ENCODE measurements around the gene TNFAIP8.

TNFAIP8 gene

DNA sequence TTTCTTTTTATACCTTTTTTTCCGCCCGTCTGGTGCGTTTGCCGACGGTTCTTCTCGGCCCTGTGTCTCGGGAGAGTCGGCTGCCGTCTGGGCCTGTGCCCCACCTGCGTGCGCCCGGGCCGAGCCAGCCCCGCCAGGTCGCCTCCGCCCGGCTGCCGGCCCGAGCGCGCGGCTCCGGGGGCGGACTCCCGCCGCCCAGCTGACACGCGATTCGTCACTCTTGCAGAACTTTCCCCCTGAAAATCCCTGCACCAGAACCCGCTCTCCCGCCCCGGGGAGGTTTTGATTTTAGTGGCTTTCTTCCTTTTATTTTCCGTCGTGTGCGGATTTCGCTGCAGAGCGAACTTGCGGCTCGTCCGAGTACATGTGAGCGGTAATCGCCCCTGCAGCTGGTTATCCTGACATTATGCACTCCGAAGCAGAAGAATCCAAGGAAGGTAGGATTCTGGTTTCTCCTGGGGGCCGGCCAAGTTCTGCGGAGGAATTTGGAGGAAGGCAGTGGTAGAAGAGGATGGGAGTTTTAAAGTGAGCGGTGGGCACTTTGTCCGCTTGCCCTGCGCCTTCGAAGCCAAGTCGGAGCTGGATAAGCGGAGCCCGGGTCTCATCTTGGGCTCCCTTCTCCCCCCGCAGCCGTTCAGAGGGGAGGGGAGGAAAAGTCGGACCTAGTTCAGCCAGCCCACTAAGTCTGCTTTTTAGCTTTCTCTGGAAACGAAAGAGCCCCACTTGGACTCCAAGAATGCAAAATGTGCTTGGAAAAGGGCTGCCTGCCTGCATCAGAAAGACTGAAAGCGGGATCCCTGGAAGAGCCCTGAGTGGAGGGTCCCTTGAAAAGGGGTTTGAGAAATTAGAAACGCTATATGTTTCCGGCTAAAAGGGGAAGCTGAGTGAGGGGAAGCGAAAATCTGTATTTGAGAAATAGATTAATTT, at the start of gene TNFAIP8:
TNFAIP8 (plus strand) TSS at position 335 of the 927 bp plus-strand sequence; CDS start at position 407, 72 bp downstream.
- DNase-seq (ENCODE audit: low read depth in 2 of 2) = peak in 1 of 2 donors; percentile 21

DNA sequence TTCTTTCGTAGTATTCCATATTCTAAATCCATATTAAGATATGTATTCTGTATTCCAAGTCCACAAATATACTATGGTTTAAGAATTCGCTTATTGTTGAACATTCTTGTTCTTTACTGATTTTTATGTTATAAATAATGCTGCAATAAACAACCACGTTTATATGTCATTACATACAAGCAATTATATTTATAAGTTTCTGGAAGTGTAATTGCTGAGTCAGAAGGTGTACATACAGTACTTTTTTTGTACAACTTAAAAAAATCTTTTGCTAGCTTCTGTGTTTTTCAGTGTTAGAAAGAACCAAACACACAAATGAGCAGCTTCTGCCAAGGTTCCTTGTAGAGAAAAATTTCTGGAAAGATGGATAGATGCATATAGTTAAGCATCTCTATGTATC, 48.6 kb upstream of the TNFAIP8 start:
- no peak for DNase-seq (ENCODE audit: low read depth in 2 of 2)

DNA sequence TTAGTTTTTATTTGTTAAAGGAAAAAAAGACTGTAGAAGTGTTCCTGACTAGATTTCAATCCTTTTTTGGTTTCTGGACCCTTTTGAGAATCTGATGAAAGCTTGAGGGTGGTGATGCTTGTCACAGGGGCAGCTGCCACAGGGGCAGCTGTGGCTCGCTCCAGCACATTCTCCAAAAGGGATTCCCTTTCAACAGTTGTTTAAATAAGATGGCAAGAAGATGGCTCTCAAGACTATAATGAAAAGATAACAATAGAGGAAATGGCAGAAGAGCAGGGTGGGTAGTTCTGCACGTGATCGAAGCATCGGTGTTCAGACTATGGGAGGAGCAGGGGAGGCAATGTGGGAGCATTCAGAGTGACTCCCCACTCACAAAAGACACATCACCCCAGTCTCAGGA, 46.5 kb upstream of the TNFAIP8 start:
- DNase-seq (ENCODE audit: low read depth in 2 of 2) = no peak

DNA sequence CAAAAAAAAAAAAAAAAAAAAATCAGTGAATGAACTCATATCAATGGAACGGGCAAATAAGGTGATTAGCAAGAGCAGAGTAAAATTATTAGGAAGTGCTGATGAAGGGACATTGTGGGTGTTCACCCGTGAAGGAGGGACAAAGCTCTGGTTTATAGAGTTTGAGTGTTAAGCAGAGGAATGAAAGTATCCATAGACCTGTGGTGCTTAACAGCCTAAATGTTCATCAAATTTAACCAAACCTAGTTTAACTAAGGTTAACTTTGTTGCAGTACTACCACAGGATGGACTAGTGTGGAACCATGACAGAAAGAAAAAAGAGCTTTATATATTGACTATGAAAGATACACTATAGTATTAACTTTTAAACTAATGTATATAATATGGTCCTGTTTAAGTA, 44.1 kb upstream of the TNFAIP8 start:
- no peak for DNase-seq (ENCODE audit: low read depth in 2 of 2)

DNA sequence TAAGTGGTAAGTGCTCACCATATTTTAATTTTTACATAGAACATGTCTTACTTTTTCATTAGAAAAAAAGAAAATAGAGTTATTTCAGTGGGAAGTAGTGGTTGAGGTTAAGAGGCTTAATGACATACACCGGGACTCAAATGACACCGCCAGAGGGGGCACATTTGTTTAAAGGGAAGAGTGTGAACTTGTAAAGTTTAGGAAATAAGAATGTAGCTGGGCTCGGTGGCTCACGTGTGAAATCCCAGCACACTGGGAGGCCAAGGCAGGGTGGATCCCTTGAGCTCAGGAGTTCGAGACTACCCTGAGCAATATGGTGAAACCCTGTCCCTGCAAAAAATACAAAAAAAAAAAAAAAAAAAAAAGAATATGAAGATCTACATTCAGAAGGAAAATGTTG, 43.4 kb upstream of the TNFAIP8 start:
- DNase-seq (ENCODE audit: low read depth in 2 of 2) = no peak

DNA sequence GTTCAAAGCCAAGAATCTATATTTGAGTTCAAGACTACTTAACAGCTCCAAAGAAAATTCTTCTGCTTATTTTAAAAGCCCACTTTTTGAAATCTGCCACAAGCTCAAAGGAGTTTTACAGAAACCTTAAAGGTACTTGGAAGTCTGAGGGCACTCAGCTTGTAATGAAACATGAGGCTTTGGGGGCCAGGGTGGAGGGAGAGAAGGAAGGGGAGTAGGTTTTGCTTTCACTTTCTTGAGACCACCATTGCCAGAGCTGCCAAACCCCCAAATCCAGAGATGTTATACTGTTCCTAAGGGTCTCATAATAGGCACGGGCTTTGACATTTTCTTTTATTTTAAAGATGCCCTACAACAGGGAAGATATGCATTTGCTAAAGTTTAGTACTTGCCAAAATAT, 42.6 kb upstream of the TNFAIP8 start:
- DNase-seq (ENCODE audit: low read depth in 2 of 2) = no peak

DNA sequence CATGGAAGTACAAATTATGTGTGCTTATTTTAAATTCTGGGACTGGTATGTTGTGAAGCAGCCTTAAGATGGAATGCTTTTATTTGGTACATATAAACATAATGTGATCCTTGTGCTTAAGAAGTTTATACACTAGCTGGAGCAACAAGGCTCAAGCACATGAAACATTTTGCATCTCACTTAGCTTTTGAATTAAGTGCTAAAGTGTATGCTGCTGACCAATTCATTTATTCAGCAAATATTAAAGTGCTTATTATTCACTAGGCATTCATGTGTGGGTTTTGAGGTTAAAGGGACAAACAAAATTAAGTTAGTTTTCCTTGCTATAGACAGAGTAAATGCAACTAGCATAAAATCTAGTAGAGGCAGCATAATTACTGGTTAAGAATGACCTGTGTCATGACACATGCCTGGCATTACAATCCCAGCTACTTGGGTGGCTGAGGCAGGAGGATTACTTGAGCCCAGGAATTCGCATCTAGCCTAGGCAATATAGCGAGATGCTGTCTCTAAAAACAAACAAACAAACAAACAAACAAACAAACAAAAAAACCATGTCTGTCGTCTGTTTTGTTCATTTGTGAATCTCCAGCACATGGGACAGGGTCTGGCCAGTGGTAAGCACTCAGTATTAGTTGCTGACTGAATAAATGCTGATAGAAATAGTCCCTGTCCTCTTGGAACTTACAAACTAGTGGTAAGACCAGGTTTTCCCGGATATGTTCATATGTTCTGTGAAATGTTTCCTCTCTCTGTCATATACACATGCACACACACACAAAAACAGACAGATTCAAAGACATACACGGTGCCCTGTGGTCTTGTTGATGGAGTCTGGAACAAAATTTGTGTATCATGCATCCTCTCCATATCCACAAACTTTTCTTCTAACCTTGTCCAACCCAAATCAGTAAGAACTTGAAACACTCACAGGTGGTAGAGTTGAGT, 41.9 kb upstream of the TNFAIP8 start:
- DNase-seq (ENCODE audit: low read depth in 2 of 2) = no peak

DNA sequence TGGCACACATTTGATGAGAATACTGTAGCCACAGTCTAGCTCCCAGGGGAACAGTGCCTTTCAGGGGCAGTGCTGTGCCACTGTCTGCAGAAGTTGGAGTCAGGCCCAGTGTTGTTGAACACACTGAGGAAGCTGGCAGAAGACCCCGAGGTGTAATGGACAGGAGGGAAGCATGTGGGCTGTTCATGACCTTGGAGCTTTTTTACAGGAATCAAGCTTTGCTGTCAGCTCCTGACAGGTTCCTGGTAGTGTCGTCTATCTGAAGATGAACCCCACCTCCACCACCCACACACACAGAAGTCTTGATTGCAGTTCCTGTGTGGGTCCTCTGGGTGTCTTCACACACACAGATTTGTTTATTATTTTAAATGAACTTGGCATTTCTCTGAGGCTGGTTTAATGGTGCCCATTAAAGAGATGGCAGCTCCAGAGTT, 40.3 kb upstream of the TNFAIP8 start:
- DNase-seq (ENCODE audit: low read depth in 2 of 2) = no peak

DNA sequence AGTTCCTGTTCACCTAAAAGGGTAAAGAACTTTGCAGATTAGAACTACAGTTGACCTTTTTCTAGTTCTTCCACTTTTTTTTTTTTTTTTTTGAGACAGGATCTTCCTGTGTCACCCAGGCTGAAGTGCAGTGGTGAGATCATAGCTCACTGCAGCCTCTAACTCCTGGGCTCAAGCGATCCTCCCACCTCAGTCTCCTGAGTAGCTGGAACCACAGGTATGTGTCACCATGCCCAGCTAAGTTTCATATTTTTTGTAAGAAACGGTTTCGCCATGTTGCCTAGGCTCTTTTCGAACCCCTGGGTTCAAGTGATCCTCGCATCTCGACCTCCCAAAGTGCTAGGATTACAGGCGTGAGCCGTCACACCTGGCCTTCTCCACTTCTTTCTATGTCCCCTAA, 39.7 kb upstream of the TNFAIP8 start:
- no peak for DNase-seq (ENCODE audit: low read depth in 2 of 2)

DNA sequence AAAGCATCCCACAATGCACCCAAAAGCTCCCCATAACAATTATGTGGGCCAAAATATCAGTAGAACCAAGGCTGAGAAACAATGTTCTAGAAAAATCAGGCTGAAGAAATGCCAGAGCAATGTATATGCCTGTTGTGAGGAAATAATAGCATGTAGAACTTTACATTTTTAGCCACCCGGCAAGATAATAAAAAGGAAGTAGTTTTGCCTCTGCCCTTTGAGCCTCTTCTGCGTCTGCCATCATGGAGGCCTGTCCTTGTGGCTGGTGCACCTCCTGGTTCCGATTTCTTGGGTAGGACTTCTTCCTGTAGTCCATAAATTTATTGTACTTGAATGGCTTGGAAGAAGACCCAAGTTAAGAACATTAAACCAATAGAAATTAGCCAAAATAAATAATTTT, 38.9 kb upstream of the TNFAIP8 start:
- no peak for DNase-seq (ENCODE audit: low read depth in 2 of 2)

DNA sequence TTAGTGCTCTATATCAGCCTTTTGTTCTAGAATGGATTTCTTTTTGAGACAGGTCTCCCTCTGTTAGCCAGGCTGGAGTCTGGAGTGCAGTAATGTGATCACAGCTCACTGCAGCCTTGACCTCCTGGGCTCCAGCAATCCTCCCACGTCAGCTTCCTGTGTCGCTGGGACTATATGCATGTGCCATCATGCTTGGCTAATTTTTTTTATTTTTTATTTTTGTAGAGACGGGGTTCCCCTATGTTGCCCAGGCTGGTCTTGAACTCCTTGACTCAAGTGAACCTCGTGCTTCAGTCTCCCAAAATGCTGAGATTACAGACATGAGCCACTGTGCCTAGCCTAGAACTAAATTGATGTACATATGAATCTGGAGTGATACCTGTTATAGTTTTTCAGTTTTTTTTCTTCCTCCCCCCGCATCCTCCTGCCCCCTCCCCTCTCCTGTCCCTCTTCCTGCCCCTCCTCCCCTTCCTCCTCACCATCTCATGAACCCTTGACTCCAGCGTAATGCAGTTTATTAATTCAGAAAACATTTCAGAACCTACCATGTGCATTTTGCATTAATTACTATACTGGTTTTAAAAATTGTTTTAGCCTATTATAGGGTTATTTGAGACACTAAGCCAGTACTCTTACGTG, 37.4 kb upstream of the TNFAIP8 start:
- no peak for DNase-seq (ENCODE audit: low read depth in 2 of 2)

DNA sequence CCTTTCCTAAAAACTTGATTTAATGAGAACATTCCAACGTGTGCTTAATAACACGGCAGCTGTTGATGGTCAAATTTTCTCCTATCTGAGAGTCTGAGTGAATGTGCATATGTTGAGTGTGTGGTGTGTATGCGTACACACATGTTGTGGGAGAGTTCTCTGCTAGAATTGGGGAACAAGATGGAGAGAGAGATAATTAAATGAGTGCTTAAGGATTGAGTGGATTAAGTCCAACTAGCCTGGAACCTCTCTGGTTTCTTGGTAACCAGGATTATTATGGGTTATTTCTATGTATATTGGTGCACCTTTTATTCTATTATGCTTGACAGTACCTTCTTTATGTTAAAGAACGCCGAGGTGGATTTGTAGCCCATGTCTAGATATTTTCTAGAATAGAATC, 36.4 kb upstream of the TNFAIP8 start:
- no peak for DNase-seq (ENCODE audit: low read depth in 2 of 2)

DNA sequence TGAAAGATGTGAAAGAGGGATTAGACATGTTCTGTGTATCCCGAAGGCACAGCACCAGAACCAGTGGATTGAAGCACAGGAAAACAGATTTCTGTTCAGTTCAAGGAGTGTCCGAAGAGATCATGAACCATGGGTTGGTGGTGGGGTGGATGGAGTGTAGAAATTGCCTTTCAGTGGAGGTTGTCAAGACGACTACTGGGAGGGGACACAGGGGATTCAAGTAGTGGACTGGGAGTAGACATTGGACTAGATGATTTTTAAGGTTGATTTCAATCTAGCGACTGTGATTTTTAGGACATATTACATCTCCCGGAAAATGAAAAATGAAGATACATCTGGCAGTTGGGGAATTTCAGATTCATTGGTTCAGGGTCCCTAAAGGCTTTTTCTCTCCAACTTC, 35.9 kb upstream of the TNFAIP8 start:
- no peak for DNase-seq (ENCODE audit: low read depth in 2 of 2)

DNA sequence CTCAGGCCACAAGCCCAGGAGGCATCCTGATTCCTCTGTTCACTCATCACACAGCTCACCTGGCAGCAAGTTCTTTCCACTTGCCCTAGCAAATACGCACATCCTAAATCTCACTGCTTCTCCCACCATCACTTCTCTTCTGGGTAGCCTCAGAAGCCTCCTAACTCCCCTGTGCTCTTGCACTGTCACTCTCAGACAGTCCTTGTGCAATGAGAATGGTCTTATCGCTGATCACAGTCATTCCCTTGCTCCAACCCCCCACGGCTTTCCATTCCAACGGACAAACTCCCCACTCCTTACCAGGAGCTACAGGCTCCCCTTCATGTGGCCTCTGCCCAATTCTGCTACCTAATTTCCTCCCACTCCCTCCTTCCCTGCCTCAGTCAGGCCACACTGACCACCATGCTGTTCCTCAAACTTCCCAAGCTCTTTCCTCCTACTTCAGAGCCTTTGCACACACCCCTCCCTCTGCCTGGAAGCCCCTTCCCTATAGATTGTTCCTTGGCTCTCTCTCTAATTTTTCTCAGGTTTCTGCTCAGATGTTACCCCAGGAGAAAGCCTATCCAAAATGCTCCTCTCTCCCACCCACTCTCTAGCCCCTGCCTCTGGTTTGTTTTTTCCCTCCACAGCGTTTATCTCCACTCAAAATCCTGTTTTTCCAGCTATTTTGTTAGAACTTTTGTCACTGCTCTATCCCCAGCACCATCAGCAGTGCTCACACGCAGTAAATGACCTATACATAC, 34.1 kb upstream of the TNFAIP8 start:
- no peak for DNase-seq (ENCODE audit: low read depth in 2 of 2)

DNA sequence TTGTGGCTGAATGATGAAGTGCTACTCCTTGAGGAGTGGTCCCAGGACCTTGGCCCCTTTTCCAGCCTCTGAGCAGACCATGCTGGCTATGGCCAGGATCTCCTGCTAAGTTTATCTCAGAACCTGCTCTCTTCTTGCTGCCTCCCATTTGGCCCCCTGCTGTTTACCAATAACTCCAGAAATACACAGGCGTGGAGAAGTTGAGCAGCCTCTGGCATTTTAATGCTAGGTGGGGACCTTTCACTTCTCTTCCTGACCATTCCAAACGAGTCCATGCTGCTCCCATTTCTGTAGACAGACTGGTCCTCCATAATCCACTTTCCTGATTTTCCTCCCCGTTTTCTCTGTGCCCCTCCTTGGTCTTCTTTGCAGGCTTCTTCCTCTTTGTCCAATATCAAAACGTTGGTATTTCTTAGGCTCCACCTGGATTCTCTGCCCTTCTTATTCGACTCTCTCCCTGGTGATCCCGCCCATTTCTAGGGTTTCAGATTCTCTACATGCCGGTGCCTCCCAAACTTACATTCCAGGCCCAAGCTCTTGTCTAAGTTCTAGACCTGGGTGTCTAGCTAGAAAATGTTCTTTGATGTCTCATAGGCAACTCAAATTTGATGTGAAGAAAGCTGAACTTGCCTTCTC, 33.4 kb upstream of the TNFAIP8 start:
- no peak for DNase-seq (ENCODE audit: low read depth in 2 of 2)

DNA sequence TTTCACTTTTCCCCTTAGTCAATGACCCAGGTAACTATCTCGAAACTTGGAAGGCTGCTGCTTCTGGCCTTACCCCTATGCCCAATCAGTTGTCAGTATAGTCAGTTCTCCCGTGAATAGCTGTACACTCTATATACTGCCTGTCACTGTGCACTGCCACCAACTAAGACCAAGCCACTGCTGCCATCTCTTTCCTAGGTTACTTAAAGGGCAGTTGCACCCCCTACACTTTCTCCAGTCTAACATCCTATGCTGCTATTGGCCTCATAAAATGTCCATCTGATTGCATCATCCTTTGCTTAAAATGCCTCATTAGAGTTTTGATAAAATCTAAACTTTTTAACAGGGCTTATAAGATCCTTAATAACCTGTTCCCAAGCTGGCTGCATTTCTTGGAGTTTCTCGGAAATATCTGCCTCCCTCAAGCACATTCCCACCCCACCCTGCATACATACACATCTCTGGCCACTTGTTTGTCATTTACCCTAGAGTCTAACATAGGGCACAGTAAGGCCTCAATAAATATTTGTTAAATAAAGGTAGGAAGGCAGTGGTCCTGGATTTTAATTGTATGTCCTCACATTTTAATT, 32.8 kb upstream of the TNFAIP8 start:
- no peak for DNase-seq (ENCODE audit: low read depth in 2 of 2)

DNA sequence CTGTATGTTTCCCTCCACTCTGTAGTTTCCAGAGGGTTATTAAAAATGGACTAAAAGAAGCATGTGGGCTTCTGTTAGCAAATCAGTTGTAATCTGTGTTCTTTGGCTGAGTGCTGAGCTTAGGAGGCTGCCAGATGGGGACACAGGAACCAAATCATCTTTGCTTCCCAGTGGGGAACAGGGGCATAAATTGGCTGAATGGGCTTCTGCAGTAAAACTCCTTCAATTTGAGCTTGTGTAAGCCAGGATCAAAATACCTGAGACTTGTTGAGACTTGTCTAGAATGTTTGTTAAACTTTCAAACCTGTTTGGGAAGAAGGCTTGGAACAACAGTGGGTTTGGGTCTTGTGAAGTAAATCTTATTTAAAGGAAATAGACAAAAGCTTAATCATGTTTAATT, 32.2 kb upstream of the TNFAIP8 start:
- no peak for DNase-seq (ENCODE audit: low read depth in 2 of 2)

DNA sequence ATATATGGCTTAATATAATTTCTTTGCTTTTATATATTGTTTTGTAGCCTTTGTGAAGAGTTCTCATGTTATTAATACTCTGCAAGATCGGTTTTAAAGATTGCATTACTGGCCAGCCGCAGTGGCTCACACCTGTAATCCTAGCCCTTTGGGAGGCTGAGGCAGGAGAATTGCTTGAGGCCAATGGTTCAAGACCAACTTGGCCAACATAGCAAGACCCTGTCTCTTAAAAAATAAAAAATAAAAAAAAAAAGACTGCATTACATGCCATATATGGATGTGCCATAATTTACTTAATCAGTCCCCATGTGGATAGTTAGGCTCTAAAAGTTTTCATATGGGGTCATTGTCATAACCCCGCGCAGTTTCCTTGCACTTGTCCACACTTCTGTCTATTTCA, 31.0 kb upstream of the TNFAIP8 start:
- DNase-seq (ENCODE audit: low read depth in 2 of 2) = no peak

DNA sequence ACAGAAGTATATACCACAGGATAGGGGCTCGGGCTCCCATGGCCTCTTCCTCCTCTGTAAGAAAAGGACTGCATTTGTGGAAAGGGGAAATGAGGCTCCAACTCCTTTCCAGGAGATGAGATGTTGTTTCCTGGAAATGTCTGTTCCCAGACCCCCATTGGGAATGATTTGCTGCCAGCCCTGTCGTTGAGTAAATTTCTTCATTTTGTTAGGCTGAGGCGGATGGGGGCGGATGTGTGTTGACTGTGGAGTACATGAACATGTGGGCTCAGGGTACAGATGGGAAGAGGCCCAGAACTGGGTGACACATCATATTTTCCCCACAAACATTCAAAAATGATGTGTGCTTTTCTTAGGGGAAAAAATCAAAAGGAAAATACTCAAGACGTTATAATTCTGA, 28.8 kb upstream of the TNFAIP8 start:
- no peak for DNase-seq (ENCODE audit: low read depth in 2 of 2)
